ENCODE measurements around the gene HABP2. TPM values are rescaled to one million over a fixed set of nuclear protein-coding genes. Genes with fewer than 3 reads are reported as not detected.

HABP2 gene
- polyA plus RNA-seq, 3 donors, result 0.09 to 5.2 TPM; not detected in 1

- no peak overlapping the region for H3K27ac ChIP-seq (ENCODE audit: low read depth, low read length)
- 15 to 29% (median 18%) methylated on average over 5 of the region's 5 CpGs for WGBS, 3 donors
Observed at GRCh38 chr10:113616244-113617074, 63.6 kb downstream of the HABP2 start.

GRCh38 chr10:113617086-113617485 is 64.2 kb downstream of the HABP2 start:
- WGBS, 3 donors, result 21 to 70% (median 25%) methylated on average over 7 of the region's 7 CpGs
- no peak overlapping the region for H3K27ac ChIP-seq (ENCODE audit: low read depth, low read length)

- no peak overlapping the region for H3K27ac ChIP-seq (ENCODE audit: low read depth, low read length)
- 84 to 89% (median 87%) methylated on average over 7 of the region's 7 CpGs for WGBS, 3 donors
Observed at GRCh38 chr10:113618338-113618737, 65.5 kb downstream of the HABP2 start.

GRCh38 chr10:113619401-113619800 is 66.5 kb downstream of the HABP2 start:
- 48 to 90% (median 89%) methylated on average over 1 of the region's 1 CpG for WGBS, 3 donors

GRCh38 chr10:113620511-113620910 is 67.7 kb downstream of the HABP2 start:
- WGBS, 3 donors, result 70 to 89% (median 74%) methylated on average over 8 of the region's 8 CpGs
- H3K27ac ChIP-seq (ENCODE audit: low read depth, low read length), result no peak overlapping the region

More at GRCh38 chr10:113619401-113619800, 66.5 kb downstream of the HABP2 start:
- no peak overlapping the region for H3K27ac ChIP-seq (ENCODE audit: low read depth, low read length)

- H3K27ac ChIP-seq (ENCODE audit: low read depth, low read length), result no peak overlapping the region
- 86 to 94% (median 88%) methylated on average over 9 of the region's 9 CpGs for WGBS, 3 donors
Observed at GRCh38 chr10:113620936-113621335, 68.1 kb downstream of the HABP2 start.

- H3K27ac ChIP-seq (ENCODE audit: low read depth, low read length), result no peak overlapping the region
- 75 to 86% (median 82%) methylated on average over 8 of the region's 8 CpGs for WGBS, 3 donors
Observed at GRCh38 chr10:113621799-113622198, 68.9 kb downstream of the HABP2 start.

GRCh38 chr10:113622831-113623230 is 70.0 kb downstream of the HABP2 start:
- WGBS, 3 donors, result 75 to 86% (median 84%) methylated on average over 4 of the region's 4 CpGs
- no peak overlapping the region for H3K27ac ChIP-seq (ENCODE audit: low read depth, low read length)

GRCh38 chr10:113625461-113626186 is 72.8 kb downstream of the HABP2 start:
- WGBS, 3 donors, result 86 to 97% (median 86%) methylated on average over 10 of the region's 10 CpGs
- no peak overlapping the region for H3K27ac ChIP-seq (ENCODE audit: low read depth, low read length)

GRCh38 chr10:113626809-113627355 is 74.0 kb downstream of the HABP2 start:
- no peak overlapping the region for H3K27ac ChIP-seq (ENCODE audit: low read depth, low read length)
- WGBS, 3 donors, result 50 to 67% (median 61%) methylated on average over 5 of the region's 5 CpGs

GRCh38 chr10:113627836-113628235 is 75.0 kb downstream of the HABP2 start:
- 61 to 64% (median 61%) methylated on average over 6 of the region's 6 CpGs for WGBS, 3 donors
- H3K27ac ChIP-seq (ENCODE audit: low read depth, low read length), result no peak overlapping the region

- no peak overlapping the region for H3K27ac ChIP-seq (ENCODE audit: low read depth, low read length)
- 84 to 86% (median 84%) methylated on average over 2 of the region's 2 CpGs for WGBS, 3 donors
Observed at GRCh38 chr10:113628607-113629153, 75.8 kb downstream of the HABP2 start.

GRCh38 chr10:113630929-113631533 is 78.2 kb downstream of the HABP2 start:
- 56 to 92% (median 87%) methylated on average over 5 of the region's 5 CpGs for WGBS, 3 donors
- H3K27ac ChIP-seq (ENCODE audit: low read depth, low read length), result no peak overlapping the region

- WGBS, 3 donors, result 20 to 57% (median 56%) methylated on average over 6 of the region's 6 CpGs
Observed at GRCh38 chr10:113631684-113632367, 79.0 kb downstream of the HABP2 start.

More at GRCh38 chr10:113631684-113632367, 79.0 kb downstream of the HABP2 start:
- H3K27ac ChIP-seq (ENCODE audit: low read depth, low read length), result no peak overlapping the region
